Lung microvascular endothelial cell (primary cell): Measurements from ENCODE around the gene NKX1-1. TPM values are rescaled to one million over a fixed set of nuclear protein-coding genes. Genes with fewer than 3 reads are reported as not detected.
"Not testable (repeated sequence)": the region's sequence is repeated elsewhere in the genome, so short reads cannot be mapped to it uniquely, and the experiment has no call there.

Source experiments
- DNase-seq, 2 donors: peaks; one replicate each; pipeline versions ENCODE4 v3.0.0 to v3.0.0-alpha.2; 2010; ENCODE audit warnings: low read depth in 2 of 2
- total RNA-seq: library from RNA; depleted of rRNA; stranded (reverse); fragments of >200 nt; gene quantifications from 2 replicates; pipeline ENCODE4 v1.2.1, GENCODE V29; 2014

Gene NKX1-1
- total RNA-seq, 1 donor from 2014 or later: not detected

GRCh38 chr4:1404573-1405253 lies 1.5 kb downstream of the NKX1-1 start:
- no peak for DNase-seq

- DNase-seq: no peak
These were observed 2.4 kb downstream of the NKX1-1 start for GRCh38 chr4:1403591-1404572.

GRCh38 chr4:1403177-1403583 lies 3.1 kb downstream of the NKX1-1 start:
- DNase-seq: no peak

- peak in 1 of 2 donors; percentile 16 for DNase-seq
These were observed 3.6 kb downstream of the NKX1-1 start for GRCh38 chr4:1402516-1403091.

DNA sequence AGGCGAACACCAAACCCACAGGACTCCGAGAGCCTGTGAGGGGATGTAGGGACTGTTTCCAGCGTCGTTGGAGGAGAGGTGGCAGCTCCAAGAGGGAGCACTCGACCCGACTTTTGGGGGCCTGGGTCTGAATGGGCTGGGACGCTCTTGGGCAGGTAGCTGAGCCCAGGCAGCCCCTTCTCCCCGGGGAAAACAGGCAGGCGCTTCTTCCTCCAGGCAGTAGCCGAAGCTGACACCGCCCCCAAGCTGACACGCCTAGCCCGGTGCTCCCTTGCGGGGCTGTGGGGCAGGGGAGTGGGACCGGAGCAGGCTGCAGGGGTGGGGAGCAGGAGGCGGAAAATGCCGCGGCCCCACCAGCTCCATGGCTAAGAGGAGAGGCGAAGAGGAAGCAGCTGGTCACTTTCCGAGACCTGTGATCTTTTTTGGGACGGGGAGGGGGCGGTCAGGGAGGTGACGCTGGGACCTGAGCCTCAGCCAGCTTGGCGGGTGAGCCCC lies 4.2 kb downstream of the NKX1-1 start:
- DNase-seq: no peak

DNA sequence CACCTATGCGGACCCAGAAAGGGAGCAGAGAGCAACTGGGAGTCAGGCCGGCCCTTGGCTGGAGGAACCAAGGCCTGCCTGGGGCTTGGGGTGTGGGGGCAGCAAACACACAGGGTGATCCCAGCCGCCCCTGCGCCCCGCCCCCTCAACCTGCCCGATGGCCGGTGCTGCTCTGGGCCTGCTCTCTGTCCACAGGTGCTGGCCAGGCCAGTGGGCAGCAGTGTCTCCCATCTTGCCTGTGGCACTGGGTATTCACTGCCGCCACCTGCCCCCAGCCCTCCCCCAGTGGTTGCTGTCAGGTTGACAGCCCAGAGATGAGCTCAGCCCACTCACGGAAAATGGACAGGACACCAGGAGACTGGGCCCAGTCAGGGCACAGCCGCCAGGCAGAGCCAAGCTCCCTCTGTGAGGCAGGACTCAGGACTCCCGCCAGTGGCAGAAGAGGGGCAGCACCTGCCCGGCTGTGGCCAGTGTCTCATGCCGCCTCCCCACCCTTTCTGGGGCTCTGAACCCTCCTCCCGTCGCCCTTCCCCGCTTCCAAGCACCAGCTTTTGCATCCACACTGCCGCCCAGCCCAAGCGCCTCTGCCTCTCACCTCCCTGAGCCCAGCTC lies 4.7 kb downstream of the NKX1-1 start:
- DNase-seq: no peak

DNA sequence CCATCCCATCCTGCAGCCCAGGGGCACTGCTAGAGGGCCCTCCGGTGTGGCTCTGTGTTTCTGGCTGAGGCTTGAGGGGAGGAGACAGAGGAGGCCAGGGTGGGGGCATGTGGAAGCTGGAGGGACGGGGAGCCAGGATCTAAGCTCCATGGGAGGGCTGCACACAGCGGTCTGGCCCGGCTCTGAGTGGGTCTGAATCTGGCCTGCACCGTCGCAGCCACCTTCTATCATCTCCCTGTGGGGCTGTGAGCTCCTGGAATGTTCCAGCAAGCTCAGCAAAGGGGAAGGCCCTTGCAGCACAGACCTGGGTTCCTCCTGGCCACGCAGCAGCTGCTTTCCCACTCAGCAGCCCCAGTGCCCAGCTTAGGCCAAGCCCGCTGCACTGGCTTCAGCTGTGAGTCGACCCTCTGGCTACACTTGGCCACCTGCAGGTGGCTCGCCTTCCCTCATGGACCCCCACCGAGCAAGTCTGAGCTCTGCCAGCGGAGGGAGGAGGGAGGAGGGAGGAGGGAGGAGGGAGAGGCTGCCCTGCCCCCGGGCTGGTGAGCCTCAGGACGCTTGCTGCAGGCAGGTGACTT lies 5.3 kb downstream of the NKX1-1 start:
- DNase-seq: no peak

DNA sequence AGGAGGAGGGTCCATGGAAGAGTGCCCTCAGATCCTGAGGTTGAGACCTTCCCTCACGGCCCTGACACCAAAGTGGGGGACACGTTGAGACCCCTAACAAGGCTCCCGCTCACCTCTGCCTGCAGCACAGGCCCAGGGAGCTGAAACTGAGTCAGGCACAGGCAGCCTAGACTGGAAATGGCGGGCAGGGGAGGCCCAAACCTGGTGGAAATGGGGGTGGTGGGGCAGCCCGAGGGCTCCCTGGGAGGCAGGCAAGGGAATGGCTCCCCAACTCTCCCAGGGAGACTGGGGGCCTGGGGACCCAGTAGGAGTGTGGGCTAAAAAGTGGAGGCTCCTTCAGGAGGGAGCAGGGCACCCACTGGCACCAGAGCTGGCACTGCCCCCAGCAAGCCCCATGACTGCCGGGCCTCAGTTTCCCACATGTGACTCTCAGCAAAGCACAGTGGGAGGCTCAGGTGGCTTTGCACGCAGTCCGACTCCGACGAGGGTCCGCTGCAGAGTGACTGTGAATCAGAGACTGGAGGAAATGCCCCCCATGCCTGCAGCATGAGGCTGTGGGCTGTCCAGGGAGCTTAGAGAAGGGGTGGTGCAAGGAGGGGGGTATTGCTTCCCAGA lies 5.9 kb downstream of the NKX1-1 start:
- no peak for DNase-seq

- DNase-seq: no peak
These were observed 6.6 kb downstream of the NKX1-1 start for GRCh38 chr4:1399508-1400190.

GRCh38 chr4:1398681-1399507 lies 7.3 kb downstream of the NKX1-1 start:
- DNase-seq: no peak

GRCh38 chr4:1396806-1397455 lies 9.3 kb downstream of the NKX1-1 start:
- no peak for DNase-seq

GRCh38 chr4:1395941-1396805 lies 10.1 kb downstream of the NKX1-1 start:
- no peak for DNase-seq

- not testable (repeated sequence) for DNase-seq
These were observed 10.8 kb downstream of the NKX1-1 start for GRCh38 chr4:1395389-1395820.

- not testable (repeated sequence) for DNase-seq
These were observed 11.5 kb downstream of the NKX1-1 start for GRCh38 chr4:1394554-1395388.

DNA sequence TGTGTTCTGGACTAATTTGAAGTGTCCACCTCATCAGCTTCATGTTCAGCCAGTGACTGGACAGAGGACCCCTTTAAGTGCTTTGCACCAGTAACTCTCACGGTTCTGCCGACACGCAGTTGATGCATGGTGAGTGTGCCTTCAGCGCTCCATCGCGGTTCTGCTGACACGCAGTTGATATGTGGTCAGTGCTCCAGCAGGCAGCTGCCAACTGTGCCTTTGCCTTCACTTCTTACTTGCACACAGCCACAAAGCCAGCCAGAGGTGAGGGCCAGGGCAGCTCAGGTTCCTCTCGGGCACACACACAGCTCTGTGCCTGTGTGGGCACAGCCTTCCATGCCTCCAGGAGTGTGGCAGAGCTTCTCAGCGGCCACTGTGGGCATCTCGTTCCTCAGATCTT lies 12.4 kb downstream of the NKX1-1 start:
- DNase-seq: no peak

DNA sequence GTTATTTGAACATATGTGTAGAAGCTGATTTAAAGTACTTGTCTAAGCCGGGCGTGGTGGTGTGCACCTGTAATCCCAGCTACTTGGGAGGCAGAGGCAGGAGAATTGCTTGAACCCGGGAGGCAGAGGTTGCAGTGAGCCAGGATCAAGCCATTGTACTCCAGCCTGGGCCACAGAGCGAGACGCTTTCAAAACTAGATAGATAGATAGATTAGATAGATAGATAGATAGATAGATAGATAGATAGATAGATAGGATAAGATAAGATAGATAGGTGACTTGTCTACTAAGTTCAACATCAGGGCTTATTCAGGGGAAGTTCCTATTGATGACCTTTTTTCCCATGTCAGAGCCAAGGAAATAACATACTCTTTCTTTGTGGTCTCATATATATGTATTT lies 12.9 kb downstream of the NKX1-1 start:
- not testable (repeated sequence) for DNase-seq
